Trophoblast cell (in vitro differentiated cells and primary cell): ENCODE measurements around the gene SLC2A14.
A peak's percentile ranks its signal among the peaks of the same experiment; 100 is the strongest.
"Not testable (repeated sequence)": the region's sequence is repeated elsewhere in the genome, so short reads cannot be mapped to it uniquely, and the experiment has no call there.

ENCODE experiments used
- DNase-seq, 2 donors: peaks; one replicate each; pipeline ENCODE4 v3.0.0-alpha.2; 2016
- H2AFZ ChIP-seq: 2 replicates; pipeline ENCODE4 v1.6.1; 2013; ENCODE audit warnings: low read length, moderate library complexity, mild to moderate bottlenecking; ENCODE audit not compliant: insufficient read depth, poor library complexity
- H2AK5ac ChIP-seq: 2 replicates; pipeline ENCODE4 v1.6.1; 2013; ENCODE audit warnings: mild to moderate bottlenecking, low read length
- H2BK120ac ChIP-seq: 2 replicates; pipeline ENCODE4 v1.6.1; 2013; ENCODE audit warnings: low read length, mild to moderate bottlenecking, moderate library complexity; ENCODE audit not compliant: insufficient read depth, poor library complexity
- H2BK12ac ChIP-seq: 2 replicates; pipeline ENCODE4 v1.6.1; 2013; ENCODE audit warnings: mild to moderate bottlenecking, low read length, moderate library complexity
- H2BK5ac ChIP-seq: 2 replicates; pipeline ENCODE4 v1.6.1; 2013; ENCODE audit warnings: low read length, low read depth, moderate library complexity, mild to moderate bottlenecking; ENCODE audit not compliant: poor library complexity
- H3K14ac ChIP-seq: 2 replicates; pipeline ENCODE4 v1.6.1; 2013; ENCODE audit warnings: mild to moderate bottlenecking, low read length
- H3K18ac ChIP-seq: 2 replicates; pipeline ENCODE4 v1.6.1; 2013; ENCODE audit warnings: mild to moderate bottlenecking, low read length
- H3K23ac ChIP-seq: 2 replicates; pipeline ENCODE4 v1.6.1; 2013; ENCODE audit warnings: low read length
- H3K27ac ChIP-seq: 2 replicates; pipeline ENCODE4 v1.5.1; 2013; ENCODE audit warnings: low read depth, mild to moderate bottlenecking, inconsistent platforms, low read length, moderate library complexity
- H3K27me3 ChIP-seq: 2 replicates; pipeline ENCODE4 v1.6.1; 2013; ENCODE audit warnings: inconsistent platforms, mild to moderate bottlenecking, low read length, moderate library complexity; ENCODE audit not compliant: insufficient read depth
- H3K36me3 ChIP-seq, 2 experiments: 1 replicate in 1 of 2; 2 replicates in 1 of 2; pipeline ENCODE4 v1.6.1; 2013; ENCODE audit warnings: low read length in 2 of 2, mild to moderate bottlenecking in 2 of 2, moderate library complexity in 1 of 2; ENCODE audit not compliant: insufficient read depth in 2 of 2, control insufficient read depth in 1 of 2
- H3K4ac ChIP-seq: 2 replicates; pipeline ENCODE4 v1.6.1; 2013; ENCODE audit warnings: low read depth, mild to moderate bottlenecking, low read length, moderate library complexity
- H3K4me1 ChIP-seq, 2 experiments: 1 replicate in 1 of 2; 2 replicates in 1 of 2; pipeline ENCODE4 v1.6.1; 2013; ENCODE audit warnings: low read length in 2 of 2, mild to moderate bottlenecking in 2 of 2, moderate library complexity in 1 of 2; ENCODE audit not compliant: insufficient read depth in 2 of 2, control insufficient read depth in 1 of 2
- H3K4me2 ChIP-seq: 2 replicates; pipeline ENCODE4 v1.6.1; 2013; ENCODE audit warnings: inconsistent platforms, mild to moderate bottlenecking, low read length, moderate library complexity
- H3K4me3 ChIP-seq: 2 replicates; pipeline ENCODE4 v1.5.1; 2013; ENCODE audit warnings: mild to moderate bottlenecking, low read depth, low read length, inconsistent platforms
- H3K79me1 ChIP-seq: one replicate; pipeline ENCODE4 v1.6.1; 2013; ENCODE audit warnings: low read length
- H3K79me2 ChIP-seq: 2 replicates; pipeline ENCODE4 v1.6.1; 2013; ENCODE audit warnings: low read length, mild to moderate bottlenecking; ENCODE audit not compliant: control insufficient read depth, insufficient read depth, poor library complexity
- H3K9ac ChIP-seq: 2 replicates; pipeline ENCODE4 v1.6.1; 2013; ENCODE audit warnings: mild to moderate bottlenecking, low read length
- H3K9me3 ChIP-seq: 2 replicates; pipeline ENCODE4 v1.6.1; 2013; ENCODE audit warnings: low read depth, mild to moderate bottlenecking, control low read depth, inconsistent platforms, low read length; ENCODE audit not compliant: insufficient read depth
- H4K12ac ChIP-seq: 2 replicates; pipeline ENCODE4 v1.6.1; 2013; ENCODE audit warnings: low read depth, mild to moderate bottlenecking, low read length, moderate library complexity
- H4K8ac ChIP-seq: 2 replicates; pipeline ENCODE4 v1.6.1; 2013; ENCODE audit warnings: low read depth, mild to moderate bottlenecking, low read length, moderate library complexity
- H4K91ac ChIP-seq: one replicate; pipeline ENCODE4 v1.6.1; 2013; ENCODE audit warnings: low read depth, mild to moderate bottlenecking, low read length, moderate library complexity
- WGBS: extraction: QIAGEN DNeasy Blood & Tissue Kit; methylation state at CpG from one replicate; pipeline ENCODE4 v1.1.7; 2013; ENCODE audit warnings: missing lambda C conversion rate; ENCODE audit not compliant: insufficient read length, insufficient coverage; ENCODE audit errors: extremely low coverage; 5-methylcytosine and 5-hydroxymethylcytosine counted together

The SLC2A14 gene

GRCh38 chr12:7843149-7843548 is 29.6 kb downstream of the SLC2A14 start:
- not testable (repeated sequence) for H4K8ac ChIP-seq, H3K9ac ChIP-seq, H3K4ac ChIP-seq, H4K12ac ChIP-seq, H3K9me3 ChIP-seq, H3K14ac ChIP-seq, H2BK5ac ChIP-seq, H3K4me1 ChIP-seq, H4K91ac ChIP-seq, H2AFZ ChIP-seq, DNase-seq, H3K79me2 ChIP-seq, H3K23ac ChIP-seq, H3K36me3 ChIP-seq, H2BK12ac ChIP-seq, H3K27me3 ChIP-seq, H3K18ac ChIP-seq, H2AK5ac ChIP-seq, H3K4me3 ChIP-seq
- no CpG with 5 or more reads among the region's 8 CpGs for WGBS
- peak overlapping the region; percentile 76 for H2BK120ac ChIP-seq
- H3K27ac ChIP-seq = peak overlapping the region; percentile 83
- peaks cover 12% of the 10 kb centered on the region for H3K79me1 ChIP-seq
- H3K4me2 ChIP-seq = peak overlapping the region; percentile 36

DNA sequence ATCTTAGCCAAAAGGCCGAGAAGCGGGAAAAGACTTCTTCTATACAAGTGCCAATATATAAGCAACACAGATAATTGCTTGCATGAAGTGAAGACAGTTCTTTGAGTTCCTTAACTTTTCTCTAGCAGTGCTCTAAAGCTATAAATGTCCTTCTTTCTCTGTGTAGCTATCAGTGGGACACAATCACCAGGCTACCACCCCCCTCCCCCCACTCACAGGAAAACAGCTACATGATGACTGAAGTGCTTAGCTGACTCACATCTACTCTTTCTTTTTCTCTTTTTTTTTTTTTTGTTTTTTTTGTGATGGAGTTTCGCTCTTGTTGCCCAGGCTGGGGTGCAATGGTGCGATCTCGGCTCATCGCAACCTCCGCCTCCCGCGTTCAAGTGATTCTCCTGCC is 30.3 kb downstream of the SLC2A14 start:
- no CpG with 5 or more reads among the region's 9 CpGs for WGBS
- Histone ChIP-seq H4K91ac (peak overlapping the region; percentile 68), H2BK120ac (peak overlapping the region; percentile 76), H4K8ac (peak overlapping the region; percentile 73), H2BK5ac (peak overlapping the region; percentile 73), H2BK12ac (peak overlapping the region; percentile 76), H3K14ac (peak overlapping the region; percentile 77), H2AK5ac (peak overlapping the region; percentile 29), H3K27ac (peak overlapping the region; percentile 83), H3K79me1 (peaks cover 12% of the 10 kb centered on the region)
- not testable (repeated sequence) for H3K4me1 ChIP-seq, H3K23ac ChIP-seq, H3K4me3 ChIP-seq, H3K36me3 ChIP-seq, H3K27me3 ChIP-seq, H3K4me2 ChIP-seq, H2AFZ ChIP-seq, H3K18ac ChIP-seq, H3K9ac ChIP-seq, DNase-seq, H3K9me3 ChIP-seq, H4K12ac ChIP-seq, H3K4ac ChIP-seq, H3K79me2 ChIP-seq

DNA sequence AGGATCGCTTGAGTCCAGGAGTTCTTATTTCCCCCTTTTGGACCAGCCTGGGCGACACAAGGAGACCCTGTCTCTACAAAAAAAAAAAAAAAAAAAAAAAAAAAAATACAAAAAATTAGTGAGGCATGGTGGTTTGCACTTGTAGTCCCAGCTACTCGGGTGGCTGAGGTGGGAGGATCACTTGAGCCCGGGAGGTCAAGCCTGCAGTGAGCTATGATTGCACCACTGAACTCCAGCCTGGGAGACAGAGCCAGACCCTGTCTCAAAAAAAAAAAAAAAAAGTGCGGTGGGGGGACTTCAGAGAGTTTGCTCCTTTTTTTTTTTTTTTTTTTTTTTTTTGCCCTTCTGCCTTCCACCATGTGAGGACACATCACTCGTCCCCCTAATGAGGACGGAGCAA is 32.9 kb downstream of the SLC2A14 start:
- not testable (repeated sequence) for DNase-seq, H2AFZ ChIP-seq, H3K27ac ChIP-seq, H3K79me2 ChIP-seq, H3K4me2 ChIP-seq, H2AK5ac ChIP-seq, H3K4me1 ChIP-seq, H3K9ac ChIP-seq, H3K4me3 ChIP-seq, H3K27me3 ChIP-seq, H3K36me3 ChIP-seq, H3K9me3 ChIP-seq, H3K18ac ChIP-seq, H3K23ac ChIP-seq
- Histone ChIP-seq H3K79me1 (peaks cover 13% of the 10 kb centered on the region), H4K8ac (peak overlapping the region; percentile 77), H4K12ac (peak overlapping the region; percentile 90), H4K91ac (peak overlapping the region; percentile 70), H3K14ac (peak overlapping the region; percentile 85), H3K4ac (peak overlapping the region; percentile 75), H2BK120ac (peak overlapping the region; percentile 72), H2BK5ac (peak overlapping the region; percentile 82), H2BK12ac (peak overlapping the region; percentile 95)
- WGBS = no CpG with 5 or more reads among the region's 7 CpGs

- H3K18ac ChIP-seq, H3K14ac ChIP-seq, H3K4me2 ChIP-seq, H3K4ac ChIP-seq, H3K9me3 ChIP-seq, H4K91ac ChIP-seq, H4K12ac ChIP-seq, H3K36me3 ChIP-seq, H3K4me3 ChIP-seq, H4K8ac ChIP-seq, H2AK5ac ChIP-seq, H3K79me2 ChIP-seq, H2AFZ ChIP-seq, H3K4me1 ChIP-seq, DNase-seq, H3K27me3 ChIP-seq, H3K27ac ChIP-seq, H2BK5ac ChIP-seq, H2BK12ac ChIP-seq, H3K23ac ChIP-seq, H3K9ac ChIP-seq: not testable (repeated sequence)
- peak overlapping the region; percentile 4 for H2BK120ac ChIP-seq
- WGBS = no CpG with 5 or more reads among the region's 10 CpGs
- H3K79me1 ChIP-seq = peaks cover 15% of the 10 kb centered on the region
Observed at GRCh38 chr12:7839226-7839625, 33.5 kb downstream of the SLC2A14 start.
